Skin epidermis (tissue), 12 donors: ENCODE measurements around the gene MTCL1.

Source experiments
- H3K27ac ChIP-seq, 21 experiments: fragments of 200-600 bp; sonication (generic) in 11 of 21; one replicate each; pipeline ENCODE4 v1.5.0; 2020; ENCODE audit warnings: mild to moderate bottlenecking in 3 of 21, inconsistent platforms in 2 of 21, moderate library complexity in 2 of 21
- H3K4me3 ChIP-seq, 7 experiments: fragments of 200-600 bp; sonication (generic) in 2 of 7; one replicate each; pipeline ENCODE4 v1.5.0; 2020; ENCODE audit warnings: inconsistent platforms in 2 of 7, mild to moderate bottlenecking in 2 of 7, moderate library complexity in 1 of 7

Gene MTCL1

GRCh38 chr18:8842506-8842905 lies 137.2 kb downstream of the MTCL1 start:
- Histone ChIP-seq H3K4me3 (no peak overlapping the region), H3K27ac (no peak overlapping the region)

- no peak overlapping the region for H3K4me3 ChIP-seq
- no peak overlapping the region for H3K27ac ChIP-seq
Observed at GRCh38 chr18:8843005-8843404, 137.6 kb downstream of the MTCL1 start.

- no peak overlapping the region for H3K27ac ChIP-seq
- no peak overlapping the region for H3K4me3 ChIP-seq
Observed at GRCh38 chr18:8844721-8845148, 139.4 kb downstream of the MTCL1 start.

GRCh38 chr18:8845506-8845905 lies 140.2 kb downstream of the MTCL1 start:
- H3K4me3 ChIP-seq = no peak overlapping the region
- H3K27ac ChIP-seq = no peak overlapping the region

- no peak overlapping the region for H3K4me3 ChIP-seq
- no peak overlapping the region for H3K27ac ChIP-seq
Observed at GRCh38 chr18:8847066-8847755, 141.9 kb downstream of the MTCL1 start.

GRCh38 chr18:8847900-8848299 lies 142.5 kb downstream of the MTCL1 start:
- no peak overlapping the region for H3K27ac ChIP-seq
- no peak overlapping the region for H3K4me3 ChIP-seq

GRCh38 chr18:8848541-8848940 lies 143.2 kb downstream of the MTCL1 start:
- H3K27ac ChIP-seq = no peak overlapping the region

GRCh38 chr18:8849696-8850095 lies 144.3 kb downstream of the MTCL1 start:
- no peak overlapping the region for H3K4me3 ChIP-seq
- no peak overlapping the region for H3K27ac ChIP-seq

More at GRCh38 chr18:8848541-8848940, 143.2 kb downstream of the MTCL1 start:
- H3K4me3 ChIP-seq = no peak overlapping the region

GRCh38 chr18:8851659-8852058 lies 146.3 kb downstream of the MTCL1 start:
- H3K27ac ChIP-seq = no peak overlapping the region
- no peak overlapping the region for H3K4me3 ChIP-seq

GRCh38 chr18:8854550-8854949 lies 149.2 kb downstream of the MTCL1 start:
- Histone ChIP-seq H3K27ac (no peak overlapping the region), H3K4me3 (no peak overlapping the region)

- no peak overlapping the region for H3K4me3 ChIP-seq
- H3K27ac ChIP-seq = no peak overlapping the region
Observed at GRCh38 chr18:8854962-8855361, 149.6 kb downstream of the MTCL1 start.

- Histone ChIP-seq H3K4me3 (no peak overlapping the region), H3K27ac (peak overlapping the region in 1 of 21 experiments; percentile 16)
Observed at GRCh38 chr18:8856212-8856611, 150.9 kb downstream of the MTCL1 start.

GRCh38 chr18:8856769-8857393 lies 151.5 kb downstream of the MTCL1 start:
- Histone ChIP-seq H3K4me3 (no peak overlapping the region), H3K27ac (peak overlapping the region in 1 of 21 experiments; percentile 16)

GRCh38 chr18:8857806-8858205 lies 152.4 kb downstream of the MTCL1 start:
- no peak overlapping the region for H3K4me3 ChIP-seq
- H3K27ac ChIP-seq = no peak overlapping the region

GRCh38 chr18:8858888-8859511 lies 153.6 kb downstream of the MTCL1 start:
- Histone ChIP-seq H3K27ac (peak overlapping the region in 1 of 21 experiments; percentile 16), H3K4me3 (no peak overlapping the region)

GRCh38 chr18:8860845-8861642 lies 155.7 kb downstream of the MTCL1 start:
- H3K27ac ChIP-seq = peak overlapping the region in 1 of 21 experiments; percentile 17
- no peak overlapping the region for H3K4me3 ChIP-seq

- Histone ChIP-seq H3K27ac (no peak overlapping the region), H3K4me3 (no peak overlapping the region)
Observed at GRCh38 chr18:8863427-8863826, 158.1 kb downstream of the MTCL1 start.

GRCh38 chr18:8865934-8866333 lies 160.6 kb downstream of the MTCL1 start:
- Histone ChIP-seq H3K4me3 (no peak overlapping the region), H3K27ac (no peak overlapping the region)

- Histone ChIP-seq H3K4me3 (no peak overlapping the region), H3K27ac (no peak overlapping the region)
Observed at GRCh38 chr18:8866679-8867078, 161.3 kb downstream of the MTCL1 start.

GRCh38 chr18:8868276-8868675 lies 162.9 kb downstream of the MTCL1 start:
- Histone ChIP-seq H3K4me3 (no peak overlapping the region), H3K27ac (no peak overlapping the region)
